ENCODE data around the gene LOX. TPM values are rescaled to one million over a fixed set of nuclear protein-coding genes. Genes with fewer than 3 reads are reported as not detected.
A peak's percentile ranks its signal among the peaks of the same experiment; 100 is the strongest.

The LOX gene
- total RNA-seq, 1 donor from 2014 or later, result 0.27 TPM

- Mint-ChIP-seq H3K9me3 (ENCODE audit: unreplicated experiment) (peaks cover 4% of the 10 kb centered on the region), H3K27me3 (ENCODE audit: unreplicated experiment) (peaks cover 6% of the 10 kb centered on the region), H3K4me1 (ENCODE audit: low read depth, unreplicated experiment) (no peaks in the 10 kb centered on the region), H3K36me3 (ENCODE audit: unreplicated experiment) (no peaks in the 10 kb centered on the region), H3K4me3 (ENCODE audit: unreplicated experiment) (peak overlapping the region; percentile 88), H3K27ac (ENCODE audit: unreplicated experiment) (no peak overlapping the region)
- DNase-seq, result peak; percentile 52
- TF ChIP-seq CTCF (IDR thresholded peaks at IDR 0.05; ENCODE audit: partially characterized antibody, unreplicated experiment), result no peak
Measured at GRCh38 chr5:122077366-122078115, 518 bp downstream of the LOX start.

GRCh38 chr5:122076669-122077365 is 1.2 kb downstream of the LOX start:
- peak; percentile 74 for TF ChIP-seq CTCF (IDR thresholded peaks at IDR 0.05; ENCODE audit: partially characterized antibody, unreplicated experiment)
- Mint-ChIP-seq H3K4me3 (ENCODE audit: unreplicated experiment) (peak overlapping the region; percentile 85), H3K27ac (ENCODE audit: unreplicated experiment) (no peak overlapping the region), H3K9me3 (ENCODE audit: unreplicated experiment) (peaks cover 4% of the 10 kb centered on the region), H3K36me3 (ENCODE audit: unreplicated experiment) (no peaks in the 10 kb centered on the region), H3K4me1 (ENCODE audit: low read depth, unreplicated experiment) (no peaks in the 10 kb centered on the region), H3K27me3 (ENCODE audit: unreplicated experiment) (peaks cover 6% of the 10 kb centered on the region)
- DNase-seq, result peak; percentile 89

GRCh38 chr5:122076050-122076461 is 2.0 kb downstream of the LOX start:
- Mint-ChIP-seq H3K27me3 (ENCODE audit: unreplicated experiment) (peaks cover 6% of the 10 kb centered on the region), H3K4me1 (ENCODE audit: low read depth, unreplicated experiment) (no peaks in the 10 kb centered on the region), H3K36me3 (ENCODE audit: unreplicated experiment) (no peaks in the 10 kb centered on the region), H3K27ac (ENCODE audit: unreplicated experiment) (no peak overlapping the region), H3K9me3 (ENCODE audit: unreplicated experiment) (peaks cover 4% of the 10 kb centered on the region), H3K4me3 (ENCODE audit: unreplicated experiment) (no peak overlapping the region)
- TF ChIP-seq CTCF (IDR thresholded peaks at IDR 0.05; ENCODE audit: partially characterized antibody, unreplicated experiment), result no peak
- no peak for DNase-seq

- TF ChIP-seq CTCF (IDR thresholded peaks at IDR 0.05; ENCODE audit: partially characterized antibody, unreplicated experiment), result no peak
Measured at GRCh38 chr5:122073864-122074263, 4.2 kb downstream of the LOX start.

GRCh38 chr5:122073018-122073417 is 5.0 kb downstream of the LOX start:
- no peaks in the 10 kb centered on the region for H3K4me1 Mint-ChIP-seq (ENCODE audit: low read depth, unreplicated experiment)
- no peak for TF ChIP-seq CTCF (IDR thresholded peaks at IDR 0.05; ENCODE audit: partially characterized antibody, unreplicated experiment)
- H3K36me3 Mint-ChIP-seq (ENCODE audit: unreplicated experiment), result no peaks in the 10 kb centered on the region
- no peak overlapping the region for H3K4me3 Mint-ChIP-seq (ENCODE audit: unreplicated experiment)
- H3K27me3 Mint-ChIP-seq (ENCODE audit: unreplicated experiment), result peaks cover 6% of the 10 kb centered on the region
- no peak for DNase-seq
- no peak overlapping the region for H3K27ac Mint-ChIP-seq (ENCODE audit: unreplicated experiment)
- H3K9me3 Mint-ChIP-seq (ENCODE audit: unreplicated experiment), result peaks cover under 1% of the 10 kb centered on the region

More at GRCh38 chr5:122073864-122074263, 4.2 kb downstream of the LOX start:
- H3K9me3 Mint-ChIP-seq (ENCODE audit: unreplicated experiment), result peaks cover 4% of the 10 kb centered on the region
- H3K4me3 Mint-ChIP-seq (ENCODE audit: unreplicated experiment), result no peak overlapping the region
- no peaks in the 10 kb centered on the region for H3K36me3 Mint-ChIP-seq (ENCODE audit: unreplicated experiment)
- no peaks in the 10 kb centered on the region for H3K4me1 Mint-ChIP-seq (ENCODE audit: low read depth, unreplicated experiment)
- no peak overlapping the region for H3K27ac Mint-ChIP-seq (ENCODE audit: unreplicated experiment)
- peaks cover 6% of the 10 kb centered on the region for H3K27me3 Mint-ChIP-seq (ENCODE audit: unreplicated experiment)
- DNase-seq, result no peak
